Mammary epithelial cell (primary cell): Measurements from ENCODE around the gene REV1.

Source experiments
- EZH2 ChIP-seq: IDR thresholded peaks from 2 replicates; pipeline ENCODE4 v1.6.1; 2012; ENCODE audit warnings: low read length, inconsistent platforms, borderline replicate concordance
- TF ChIP-seq, protein P1 (sequence below), 2 donors: IDR thresholded peaks in 1 of 2; conservative IDR thresholded peaks in 1 of 2; 2 replicates each; pipeline ENCODE4 v1.5.1; 2011 to 2012; ENCODE audit warnings: inconsistent platforms in 2 of 2, low read length in 2 of 2, mild to moderate bottlenecking in 2 of 2, control low read depth in 1 of 2, low read depth in 1 of 2; ENCODE audit not compliant: insufficient read depth in 1 of 2; ENCODE audit errors: extremely low read depth in 1 of 2

DNA sequence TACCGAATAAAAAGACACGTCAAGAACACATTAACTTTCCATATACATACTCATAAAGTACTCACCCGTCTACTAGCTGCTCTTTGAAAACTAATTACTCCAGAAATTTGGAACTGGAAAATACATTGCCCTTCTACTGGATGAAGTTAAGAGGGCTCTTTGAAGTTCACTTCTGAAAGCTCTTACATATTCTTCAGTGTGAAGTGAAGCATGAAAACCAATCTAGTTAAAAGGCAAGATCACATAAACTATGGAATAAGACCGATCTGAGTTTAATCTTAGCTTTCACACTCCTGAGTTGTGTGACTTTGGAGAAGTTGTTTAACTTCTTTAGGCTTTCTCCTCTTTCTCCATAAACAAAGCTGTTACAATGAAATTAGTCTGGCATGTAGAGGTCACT is 38.5 kb downstream of the REV1 start:
- TF ChIP-seq, protein P1, sequence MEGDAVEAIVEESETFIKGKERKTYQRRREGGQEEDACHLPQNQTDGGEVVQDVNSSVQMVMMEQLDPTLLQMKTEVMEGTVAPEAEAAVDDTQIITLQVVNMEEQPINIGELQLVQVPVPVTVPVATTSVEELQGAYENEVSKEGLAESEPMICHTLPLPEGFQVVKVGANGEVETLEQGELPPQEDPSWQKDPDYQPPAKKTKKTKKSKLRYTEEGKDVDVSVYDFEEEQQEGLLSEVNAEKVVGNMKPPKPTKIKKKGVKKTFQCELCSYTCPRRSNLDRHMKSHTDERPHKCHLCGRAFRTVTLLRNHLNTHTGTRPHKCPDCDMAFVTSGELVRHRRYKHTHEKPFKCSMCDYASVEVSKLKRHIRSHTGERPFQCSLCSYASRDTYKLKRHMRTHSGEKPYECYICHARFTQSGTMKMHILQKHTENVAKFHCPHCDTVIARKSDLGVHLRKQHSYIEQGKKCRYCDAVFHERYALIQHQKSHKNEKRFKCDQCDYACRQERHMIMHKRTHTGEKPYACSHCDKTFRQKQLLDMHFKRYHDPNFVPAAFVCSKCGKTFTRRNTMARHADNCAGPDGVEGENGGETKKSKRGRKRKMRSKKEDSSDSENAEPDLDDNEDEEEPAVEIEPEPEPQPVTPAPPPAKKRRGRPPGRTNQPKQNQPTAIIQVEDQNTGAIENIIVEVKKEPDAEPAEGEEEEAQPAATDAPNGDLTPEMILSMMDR (conservative IDR thresholded peaks at IDR 0.05 in 1 of 2, IDR thresholded peaks at IDR 0.05 in 1 of 2; ENCODE audit: extremely low read depth in 1 of 2, insufficient read depth in 1 of 2, low read depth in 1 of 2, low read length in 2 of 2) = no peak
- TF ChIP-seq EZH2 = no peak
